Stimulated activated CD4-positive, alpha-beta T cell treated with anti-CD3 and anti-CD28 coated beads, TNF-alpha, amount 100 ng/mL, for 48 hours (primary cell): ENCODE results near the gene PNMA1.
A peak's percentile ranks its signal among the peaks of the same experiment; 100 is the strongest.

Experiments
- DNase-seq, 3 donors: peaks; one replicate each; pipeline ENCODE4 v3.0.0-alpha.2; 2020; ENCODE audit warnings: low read depth in 3 of 3

PNMA1 gene

GRCh38 chr14:73713803-73714655 is at the start of gene PNMA1:
Gene PNMA1 (minus strand): TSS chr14:73714384. CDS start chr14:73713639, 745 bp downstream.
- DNase-seq = peak; percentile 75 to 89 (median 81)

GRCh38 chr14:73763396-73763795 is 49.2 kb upstream of the PNMA1 start:
- DNase-seq = no peak

DNA sequence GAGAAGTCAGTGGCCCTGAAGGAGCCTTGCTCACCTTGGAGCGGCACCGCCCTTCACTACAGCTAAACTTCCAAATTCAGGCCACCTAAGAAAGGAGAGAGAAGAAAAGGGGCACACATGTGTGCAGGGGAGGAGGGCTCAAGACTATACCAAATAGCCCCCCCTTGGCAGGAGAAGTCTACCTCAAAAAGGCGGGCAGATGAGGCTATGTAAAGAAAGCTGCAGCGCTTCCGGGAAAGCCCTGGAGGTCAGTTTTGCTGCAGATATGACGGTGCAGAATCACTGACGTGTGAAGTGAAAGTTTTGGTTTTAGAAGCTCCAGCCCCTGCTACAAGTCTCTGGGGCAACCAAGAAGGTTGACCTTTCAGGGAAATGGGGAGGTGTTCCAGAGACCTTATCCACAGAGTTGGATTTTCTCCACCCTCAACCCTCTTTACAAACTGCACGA is 48.2 kb upstream of the PNMA1 start:
- no peak for DNase-seq

DNA sequence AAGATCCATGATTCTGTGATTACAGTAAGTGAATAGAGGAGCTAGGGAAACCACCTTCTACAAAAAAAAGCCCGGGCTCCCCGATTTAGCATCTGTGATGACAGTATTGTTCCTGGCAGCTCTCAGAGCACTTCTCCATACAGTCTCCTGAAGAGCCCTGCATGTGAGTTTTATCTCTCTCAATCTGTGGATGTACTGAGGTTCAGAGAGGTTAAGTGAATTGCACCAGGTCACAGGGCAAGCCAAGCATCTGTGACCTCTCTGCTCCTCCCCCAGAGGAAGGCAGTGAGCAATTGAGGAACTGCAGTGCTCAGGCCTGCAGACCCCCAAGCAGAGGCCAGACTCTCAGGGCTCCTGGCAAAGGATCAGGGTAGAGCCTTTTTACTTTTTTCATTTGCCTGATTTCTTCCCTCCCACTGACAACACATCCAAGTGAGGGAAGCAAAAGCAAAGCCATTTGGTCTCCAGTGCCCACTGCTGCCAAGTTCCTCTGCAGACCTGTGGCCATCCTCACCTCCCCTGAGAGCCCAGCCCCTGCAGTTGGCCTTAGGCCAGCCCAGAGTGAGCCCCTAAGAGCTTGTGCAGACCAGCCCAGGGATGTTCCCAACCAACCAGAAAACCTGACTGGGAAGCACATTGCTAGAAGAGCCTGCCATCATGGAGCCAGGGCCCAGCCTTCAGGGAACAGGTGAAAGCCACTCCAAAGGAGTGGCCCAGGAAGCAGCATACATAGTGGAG is 47.6 kb upstream of the PNMA1 start:
- no peak for DNase-seq

GRCh38 chr14:73760598-73761586 is 46.7 kb upstream of the PNMA1 start:
- DNase-seq = no peak

GRCh38 chr14:73759714-73760597 is 45.8 kb upstream of the PNMA1 start:
- peak; percentile 95 to 97 (median 96) for DNase-seq

GRCh38 chr14:73759183-73759713 is 45.1 kb upstream of the PNMA1 start:
- DNase-seq = no peak

- peak in 2 of 3 donors; percentile 67 to 72 for DNase-seq
Observed at GRCh38 chr14:73758392-73759182, 44.4 kb upstream of the PNMA1 start.

GRCh38 chr14:73757876-73758391 is 43.8 kb upstream of the PNMA1 start:
- DNase-seq = no peak

- no peak for DNase-seq
Observed at GRCh38 chr14:73757381-73757780, 43.2 kb upstream of the PNMA1 start.

- no peak for DNase-seq
Observed at GRCh38 chr14:73755434-73756014, 41.3 kb upstream of the PNMA1 start.

- DNase-seq = no peak
Observed at GRCh38 chr14:73754911-73755360, 40.8 kb upstream of the PNMA1 start.

DNA sequence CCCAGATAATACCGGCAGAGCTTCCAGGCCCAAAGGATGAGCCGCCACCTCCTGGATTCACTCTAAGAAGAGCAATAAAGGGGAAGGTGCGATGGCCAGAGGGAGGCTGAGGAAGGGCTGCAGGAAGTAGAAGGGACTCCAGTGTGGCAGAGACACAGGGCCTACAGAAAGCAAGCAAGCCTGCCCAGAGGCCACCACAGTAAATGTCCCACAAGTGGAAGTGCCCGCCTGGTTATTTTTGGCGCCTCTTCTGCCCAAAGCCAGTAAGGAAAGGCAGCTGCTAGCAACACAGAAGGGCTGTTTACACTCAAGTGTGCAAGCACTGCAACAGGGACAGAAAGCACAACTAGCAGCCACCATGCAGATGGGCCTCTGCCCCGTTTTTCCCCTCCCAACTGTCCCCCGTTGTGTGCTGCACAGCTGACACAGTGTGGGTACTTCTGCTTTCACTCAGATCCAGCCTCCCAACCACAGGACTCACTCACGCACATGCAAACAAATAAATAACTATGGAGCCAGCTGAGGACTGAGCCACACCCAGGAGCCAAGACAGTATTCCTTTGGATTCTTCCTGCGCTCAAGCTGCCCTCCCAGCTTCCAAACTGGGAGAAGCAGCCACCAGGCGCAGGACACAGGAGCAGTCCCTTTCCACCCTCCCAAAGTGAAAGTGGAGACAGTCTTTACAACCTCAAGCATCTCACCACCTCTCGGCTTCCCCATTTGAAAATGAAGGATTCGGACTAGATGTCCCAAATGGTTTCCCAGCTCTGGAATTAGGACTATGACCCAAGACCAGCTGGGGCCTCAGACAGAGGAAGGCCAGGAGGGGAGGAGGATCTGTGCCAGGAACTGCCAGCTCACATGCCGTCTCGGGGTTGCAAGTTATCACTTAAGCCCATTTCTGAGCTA is 40.0 kb upstream of the PNMA1 start:
- no peak for DNase-seq

GRCh38 chr14:73753124-73753886 is 39.1 kb upstream of the PNMA1 start:
- no peak for DNase-seq

GRCh38 chr14:73752297-73752992 is 38.3 kb upstream of the PNMA1 start:
- DNase-seq = no peak

DNA sequence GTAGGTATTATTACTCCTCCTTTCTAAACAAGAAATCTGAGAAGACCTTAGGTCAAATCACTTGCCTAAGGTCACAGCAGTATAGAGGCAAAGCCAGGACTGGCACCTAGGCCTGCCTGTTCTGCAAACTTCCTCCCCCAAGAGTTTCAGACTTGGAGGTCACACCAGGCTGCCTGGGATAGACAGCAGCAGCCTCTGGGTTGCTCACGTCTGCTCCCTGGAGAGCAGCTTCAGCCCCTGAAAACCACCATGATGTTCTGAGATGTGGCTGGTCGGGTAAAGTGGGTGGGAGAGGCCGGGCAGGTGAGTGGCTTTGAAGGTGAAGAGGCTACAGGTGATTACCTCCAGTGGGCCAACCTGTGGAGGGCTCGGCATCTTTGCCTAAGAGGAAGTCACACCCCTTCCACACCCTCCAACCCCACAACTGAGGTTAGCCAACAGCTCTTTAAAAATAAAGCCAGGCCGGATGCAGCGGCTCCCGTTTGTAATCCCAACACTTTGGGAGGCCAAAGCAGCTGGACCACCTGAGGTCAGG is 37.0 kb upstream of the PNMA1 start:
- no peak for DNase-seq
